Suppressor macrophage (primary cell): ENCODE measurements around the gene PCNA.

Source experiments
- DNase-seq, 4 experiments: peaks; one replicate each; pipeline ENCODE4 v3.0.0-alpha.2; 2020 to 2022
- total RNA-seq, 17 experiments: gene quantifications; one replicate each; lab custom pipeline; 2026; ENCODE audit warnings: mixed read lengths in 6 of 17, inconsistent platforms in 3 of 17; lab: John Stamatoyannopoulos, UW

Gene PCNA
- 25.5 to 179 (median 78.2) reads per million in 17 experiments for total RNA-seq

DNA sequence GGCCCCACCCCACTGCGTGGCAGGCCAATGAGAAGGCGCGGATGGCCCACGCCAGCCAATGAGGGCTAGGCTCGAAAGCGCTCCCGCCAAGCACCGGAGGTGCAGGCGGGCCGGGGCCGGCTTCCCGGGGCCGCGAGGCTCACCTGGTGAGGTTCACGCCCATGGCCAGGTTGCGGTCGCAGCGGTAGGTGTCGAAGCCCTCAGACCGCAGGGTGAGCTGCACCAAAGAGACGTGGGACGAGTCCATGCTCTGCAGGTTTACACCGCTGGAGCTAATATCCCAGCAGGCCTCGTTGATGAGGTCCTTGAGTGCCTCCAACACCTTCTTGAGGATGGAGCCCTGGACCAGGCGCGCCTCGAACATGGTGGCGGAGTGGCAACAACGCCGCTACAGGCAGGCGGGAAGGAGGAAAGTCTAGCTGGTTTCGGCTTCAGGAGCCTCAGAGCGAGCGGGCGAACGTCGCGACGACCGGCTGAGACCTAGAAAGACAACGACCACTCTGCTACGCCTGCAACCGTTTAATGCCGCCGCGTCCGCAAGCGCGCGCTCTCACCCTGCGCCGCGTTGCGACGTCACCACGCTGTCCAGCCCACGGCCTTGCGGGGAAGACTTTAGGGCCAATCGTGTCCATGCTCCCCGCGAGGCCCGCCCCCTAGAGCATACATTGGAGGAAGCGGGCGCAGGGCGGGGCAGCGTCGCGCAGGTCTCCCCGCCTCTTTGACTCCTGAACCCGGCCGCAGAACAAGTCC lies at the start of gene PCNA:
Gene PCNA (minus strand): TSS at position 524 of the 750 bp plus-strand sequence. CDS start 160 bp downstream, at position 364.
- peak; percentile 97 to 99 (median 98) for DNase-seq

DNA sequence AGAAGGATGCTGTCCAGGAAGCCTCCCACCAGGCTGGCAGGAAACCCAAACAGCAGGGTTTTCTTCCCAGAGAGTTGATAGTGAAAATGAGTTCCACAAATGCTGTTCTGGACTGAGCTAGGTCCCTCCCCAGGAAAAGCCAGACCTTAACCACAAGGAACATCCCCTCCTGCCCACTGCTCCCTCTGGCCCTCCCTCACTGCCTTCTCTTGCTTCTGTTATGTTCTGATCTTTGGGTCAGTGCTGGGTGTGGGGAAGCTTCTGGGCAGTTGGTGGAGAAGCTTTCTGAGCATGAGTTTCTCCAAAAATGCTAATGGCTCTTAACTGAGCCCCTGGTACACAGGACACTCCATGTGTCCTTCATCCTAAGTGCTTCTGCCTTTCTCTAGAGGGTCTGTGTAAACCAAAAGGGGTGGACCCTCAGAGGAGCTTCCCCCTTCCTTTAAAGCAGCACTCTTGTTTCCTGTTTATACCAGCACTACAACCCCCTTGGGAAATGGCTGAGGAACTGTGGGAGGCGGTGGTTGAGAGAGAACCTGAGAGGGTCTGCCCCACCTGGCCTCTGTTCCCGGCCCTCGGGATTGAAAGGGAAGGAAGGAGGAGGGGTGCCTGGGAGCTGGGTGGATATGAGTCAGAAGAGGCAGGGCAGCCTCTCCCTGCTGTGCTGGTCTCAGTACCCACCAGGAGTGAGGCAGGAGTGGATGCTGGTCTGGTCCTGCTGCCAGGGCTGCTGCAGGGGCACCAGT lies 49.1 kb upstream of the PCNA start:
- peak; percentile 43 to 67 (median 60) for DNase-seq

DNA sequence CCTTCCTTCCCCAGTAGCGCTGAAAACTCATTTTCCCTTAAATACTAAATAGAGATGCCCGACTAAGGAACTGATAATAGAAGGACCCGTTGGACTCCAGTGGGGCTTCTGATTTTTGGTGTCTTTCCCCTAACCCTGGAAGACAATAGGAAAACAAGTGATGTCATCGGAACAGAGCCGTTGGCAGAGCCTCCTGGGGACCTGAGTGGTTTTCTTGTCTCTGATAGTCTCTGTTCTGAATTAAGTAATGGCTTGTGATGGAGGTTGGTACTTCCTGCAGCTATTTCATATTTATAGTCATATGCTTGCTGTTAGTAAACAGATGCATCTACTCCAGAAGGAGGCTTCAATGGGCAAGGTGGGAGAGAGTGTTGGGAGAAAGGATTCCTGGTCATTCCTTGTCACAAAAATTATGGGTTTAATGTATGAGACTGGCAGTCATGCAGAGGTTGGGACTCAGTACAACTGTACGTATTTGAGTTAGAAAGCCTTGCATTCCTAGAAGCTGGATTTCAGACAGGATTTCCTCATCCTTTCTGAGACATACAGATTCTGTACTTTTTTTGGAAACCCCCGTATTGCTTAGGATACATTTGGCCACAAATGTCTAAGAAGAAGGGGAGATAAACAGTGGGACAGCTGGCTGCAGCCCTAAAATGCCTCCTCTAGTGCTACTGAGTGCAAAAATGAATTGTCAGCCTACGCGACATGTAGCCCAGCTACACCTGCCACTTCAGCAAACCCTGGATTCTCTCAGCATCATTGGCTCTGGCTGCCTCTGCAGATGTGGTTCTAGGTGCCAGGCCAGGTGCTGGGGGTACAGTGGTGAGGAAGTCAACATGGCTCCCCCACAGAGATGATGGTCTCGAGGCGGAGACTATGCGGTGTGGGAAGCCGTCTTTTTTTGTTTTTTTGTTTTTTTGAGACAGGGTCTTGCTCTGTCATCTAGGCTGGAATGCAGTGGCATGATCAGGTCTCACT lies 45.2 kb upstream of the PCNA start:
- DNase-seq, result no peak

DNA sequence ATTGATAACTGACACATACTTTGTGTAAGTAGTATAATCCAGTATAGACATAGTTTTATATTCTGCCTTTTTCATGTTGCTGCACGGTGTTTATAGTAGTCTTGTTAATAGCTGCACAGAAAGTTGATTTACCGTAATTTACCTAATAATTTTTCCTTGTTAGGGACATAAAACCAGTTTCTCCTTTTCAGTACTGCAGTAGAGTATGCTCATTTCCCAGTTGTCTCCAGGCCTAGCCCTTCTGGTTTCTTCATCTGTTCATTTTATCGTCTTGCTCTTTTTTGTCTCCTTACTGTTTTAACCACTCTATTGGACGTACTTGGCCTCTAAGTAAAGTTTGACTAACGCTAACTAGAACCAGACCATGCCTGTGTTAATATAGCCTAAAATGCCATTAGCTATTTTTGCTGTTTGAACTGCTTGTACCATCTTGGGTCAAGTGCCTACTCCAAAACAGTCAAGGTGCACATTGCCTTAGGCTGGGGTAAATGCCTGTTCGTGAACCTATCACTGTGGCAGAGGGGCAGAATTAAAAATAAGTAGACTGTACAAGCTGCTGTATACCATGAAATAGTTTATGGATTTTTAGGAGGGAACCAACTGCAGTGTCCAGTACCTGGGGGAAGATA lies 41.9 kb upstream of the PCNA start:
- DNase-seq, result no peak

DNA sequence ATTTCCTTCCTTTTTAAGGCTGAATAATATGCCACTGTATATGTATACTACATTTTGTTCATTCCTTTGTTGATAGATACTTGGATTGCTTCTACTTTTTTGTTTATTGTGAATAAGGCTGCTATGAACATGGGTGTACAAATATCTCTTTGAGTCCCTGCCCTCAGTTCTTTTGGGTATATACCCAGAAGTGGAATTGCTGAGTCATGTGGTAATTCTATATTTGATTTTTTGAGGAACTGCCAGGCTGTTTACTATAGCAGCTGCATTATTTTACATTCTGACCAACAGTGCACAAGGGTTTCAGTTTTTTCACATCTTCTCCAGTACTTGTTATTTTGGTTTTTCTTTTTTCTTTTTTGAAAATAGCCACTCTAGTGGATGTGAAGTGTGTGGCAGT lies 41.1 kb upstream of the PCNA start:
- peak in 2 of 4 experiments; percentile 61 to 65 for DNase-seq

DNA sequence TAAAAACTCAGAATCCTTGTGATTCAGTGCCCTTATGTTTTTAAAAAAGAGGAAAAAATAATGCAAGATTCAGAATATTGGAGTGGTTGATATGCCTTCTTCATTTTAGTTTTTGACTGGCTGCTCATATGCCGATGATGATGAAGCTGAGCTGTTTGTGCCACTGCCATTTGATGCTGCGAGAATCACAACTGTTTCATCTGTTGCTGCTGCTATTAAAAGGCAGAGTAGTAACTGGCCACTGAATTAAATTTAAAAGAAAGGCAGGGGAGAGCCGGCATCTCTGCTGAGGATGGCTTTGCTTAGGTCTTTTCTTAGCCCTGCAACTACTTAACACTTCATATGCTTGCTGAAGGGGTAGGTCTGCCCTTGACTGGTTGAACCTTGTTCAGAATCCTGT lies 40.2 kb upstream of the PCNA start:
- DNase-seq, result no peak

DNA sequence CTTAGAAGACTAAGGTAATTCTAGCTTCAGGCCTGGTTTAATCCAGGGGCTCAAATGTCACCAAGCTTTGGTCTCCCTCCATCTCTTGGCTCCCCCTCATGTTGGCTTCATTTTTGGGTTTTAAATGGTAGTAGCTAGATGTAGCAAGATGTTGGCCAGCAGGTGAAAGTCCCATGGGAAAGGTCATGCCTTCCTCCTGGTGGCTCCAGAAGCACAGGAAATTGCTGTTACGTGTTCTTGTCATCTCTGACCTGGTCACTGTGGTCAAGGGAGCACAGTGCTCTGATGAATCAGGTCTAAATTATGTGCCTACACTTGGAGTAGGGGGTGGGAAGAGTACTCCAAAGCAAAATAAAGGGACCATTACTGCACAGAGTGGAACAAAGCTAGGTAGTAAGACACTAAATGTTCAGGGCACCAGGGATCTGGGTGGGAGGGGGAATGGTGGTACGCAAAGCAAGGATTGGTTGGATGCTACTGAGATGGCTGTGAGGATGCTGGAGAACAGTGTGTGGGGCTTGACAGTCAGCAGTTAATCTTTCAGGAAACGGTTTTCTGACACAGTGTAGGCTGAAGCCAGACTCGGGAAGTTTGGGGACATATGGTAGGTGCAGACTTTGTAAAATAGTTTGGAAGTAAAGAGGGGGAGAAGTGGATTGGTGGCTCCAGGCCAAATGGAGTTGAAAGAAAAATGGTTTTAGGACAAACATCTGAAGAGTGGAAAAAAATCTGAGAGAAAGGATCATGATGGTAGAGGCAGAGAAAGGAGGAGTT lies 37.1 kb upstream of the PCNA start:
- DNase-seq, result no peak

DNA sequence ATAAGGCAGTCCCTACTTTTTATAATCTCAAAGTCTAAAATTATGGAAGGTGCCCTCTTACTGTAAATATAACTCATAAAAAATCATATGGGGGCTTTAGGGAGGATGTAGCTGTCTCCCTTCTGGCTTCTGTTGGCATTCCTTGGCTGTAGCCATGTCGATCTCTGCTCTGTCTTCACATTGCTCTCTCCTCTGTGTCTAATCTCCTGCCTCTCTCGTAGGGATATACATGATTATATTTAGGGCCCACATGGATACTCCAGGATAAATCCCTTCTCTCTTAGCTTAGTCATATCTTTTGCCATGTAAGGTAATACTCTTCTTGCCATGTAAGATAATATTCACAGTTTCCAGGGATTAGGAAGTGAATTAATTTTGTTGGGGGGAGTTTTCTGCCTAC lies 35.6 kb upstream of the PCNA start:
- DNase-seq, result no peak

DNA sequence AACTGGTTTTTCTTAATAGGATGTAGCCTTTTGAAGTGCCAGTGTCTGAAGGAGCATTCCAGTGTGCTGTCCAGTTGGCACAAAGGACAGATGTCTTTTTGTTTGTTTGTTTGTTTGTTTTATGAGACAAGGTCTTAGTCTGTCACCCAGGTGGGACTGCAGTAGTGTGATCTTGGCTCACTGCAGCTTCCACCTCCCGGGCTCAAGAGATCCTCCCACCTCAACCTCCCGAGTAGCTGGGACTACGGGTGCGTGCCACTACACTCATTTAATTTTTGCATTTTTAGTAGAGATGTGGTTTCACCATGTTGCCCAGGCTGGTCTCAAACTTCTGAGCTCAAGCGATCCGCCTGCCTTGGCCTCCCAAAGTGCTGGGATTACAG lies 34.8 kb upstream of the PCNA start:
- no peak for DNase-seq

DNA sequence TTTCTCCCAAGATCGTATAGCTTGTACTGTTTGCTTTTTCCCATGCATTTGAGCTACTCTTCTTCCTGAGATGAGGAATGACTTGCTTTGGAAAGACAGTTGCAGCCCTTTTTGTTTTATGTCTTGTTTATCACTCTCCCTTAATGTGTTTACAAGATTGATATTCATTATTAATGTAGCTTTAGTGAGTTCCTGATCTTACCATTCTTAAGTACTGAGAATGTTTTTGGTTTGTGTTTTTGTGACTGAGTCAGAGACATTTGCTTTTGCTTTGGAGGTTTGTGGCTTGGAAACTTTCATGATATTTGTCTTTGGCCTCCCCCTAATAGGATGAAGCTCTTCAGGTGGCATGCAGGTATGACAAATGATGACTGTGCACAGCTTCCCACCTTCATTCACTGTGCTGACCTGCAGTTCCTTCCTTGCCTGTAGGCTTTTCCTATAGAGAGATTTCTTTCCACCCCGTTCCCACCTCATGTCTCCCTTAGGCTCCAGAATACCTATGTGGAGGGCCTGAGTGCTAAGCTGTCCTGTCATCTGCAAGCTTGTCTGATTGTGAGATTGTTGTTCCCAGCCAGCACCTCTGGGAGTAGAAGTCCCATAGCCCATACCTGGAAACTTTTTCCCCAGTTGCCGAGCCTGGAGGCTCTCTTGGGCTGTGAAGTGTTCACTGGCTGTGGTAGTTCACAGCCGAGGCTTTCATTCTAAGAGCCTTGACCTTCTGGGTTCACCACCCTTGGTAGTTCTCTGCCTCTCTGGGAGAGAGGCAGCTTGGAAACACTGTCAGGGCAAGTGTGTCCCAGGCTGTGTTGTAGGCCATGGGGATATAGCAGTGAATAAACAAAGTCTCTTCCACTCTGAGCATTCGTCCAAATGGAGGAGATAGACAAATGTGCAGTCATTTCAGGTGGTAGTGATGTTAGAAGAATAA lies 34.1 kb upstream of the PCNA start:
- DNase-seq, result no peak

DNA sequence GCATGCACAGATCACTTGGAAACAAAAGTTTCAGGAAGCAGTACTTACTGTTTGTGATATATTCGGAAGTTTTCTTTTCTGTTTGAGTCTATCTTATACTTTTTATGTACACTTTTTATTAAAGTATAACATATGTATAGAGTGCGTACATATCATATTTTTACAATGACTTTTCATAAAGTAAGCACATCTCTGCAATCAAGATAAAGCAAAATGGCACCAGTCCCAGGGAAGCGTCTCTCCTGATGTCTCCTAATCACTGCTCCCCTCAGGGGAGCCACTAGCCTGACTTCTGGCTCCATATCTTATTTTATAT lies 33.4 kb upstream of the PCNA start:
- DNase-seq, result no peak

DNA sequence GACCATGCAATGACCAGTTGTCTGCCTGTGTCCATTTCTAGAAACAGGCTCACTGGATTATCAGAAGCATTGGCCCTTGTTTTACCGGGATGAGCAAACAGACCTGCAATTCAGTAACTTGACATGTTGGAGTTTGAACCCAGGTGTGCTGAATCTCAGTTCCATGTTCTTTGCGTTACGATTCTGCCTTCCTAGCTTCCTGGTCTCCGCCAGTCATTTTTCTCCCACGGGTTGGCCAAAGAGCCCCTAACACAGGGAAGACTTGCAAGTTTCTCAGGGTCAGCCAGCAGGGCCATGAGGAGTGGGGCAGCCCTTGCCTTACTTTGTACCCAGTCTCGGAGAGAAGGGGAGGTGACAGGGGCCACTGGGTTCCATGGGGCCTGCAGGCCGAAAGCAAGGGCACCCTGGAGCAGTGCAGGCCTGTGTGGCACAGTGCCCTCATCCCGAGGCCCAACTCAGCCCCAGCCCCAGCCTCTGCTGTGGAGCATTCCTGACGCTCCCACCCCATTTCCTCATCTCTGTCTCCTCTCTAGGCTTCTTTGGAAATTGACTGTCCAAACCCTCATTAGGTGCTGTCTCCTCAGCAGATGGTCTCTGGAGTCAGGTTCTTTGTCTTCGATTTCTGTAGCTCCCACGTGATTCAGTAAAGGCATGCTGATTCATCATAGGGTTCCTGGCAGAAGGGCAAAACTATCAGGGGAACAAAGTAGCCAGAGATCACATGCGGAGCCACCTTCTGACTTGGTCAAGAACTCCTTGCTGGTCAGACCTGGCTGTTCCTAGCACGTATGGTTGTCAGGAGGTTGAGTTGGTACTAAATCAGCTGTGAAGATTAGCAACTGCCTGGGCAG lies 30.7 kb upstream of the PCNA start:
- peak in 3 of 4 experiments; percentile 23 to 29 (median 28) for DNase-seq

DNA sequence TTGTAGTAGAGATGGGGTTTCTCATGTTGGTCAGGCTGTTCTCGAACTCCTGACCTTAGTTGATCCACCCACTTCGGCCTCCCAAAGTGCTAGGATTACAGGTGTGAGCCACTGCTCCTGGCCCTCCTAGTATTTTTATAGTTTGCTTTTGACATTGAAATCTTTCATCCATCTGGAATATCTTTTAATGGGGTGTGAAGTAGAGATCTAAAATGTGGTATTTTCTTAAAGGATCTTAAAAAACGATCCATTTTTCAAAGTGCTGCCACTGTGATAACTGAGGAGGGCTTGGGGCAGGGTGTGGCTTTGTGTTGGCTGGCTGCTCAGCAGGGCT lies 30.1 kb upstream of the PCNA start:
- DNase-seq, result no peak

DNA sequence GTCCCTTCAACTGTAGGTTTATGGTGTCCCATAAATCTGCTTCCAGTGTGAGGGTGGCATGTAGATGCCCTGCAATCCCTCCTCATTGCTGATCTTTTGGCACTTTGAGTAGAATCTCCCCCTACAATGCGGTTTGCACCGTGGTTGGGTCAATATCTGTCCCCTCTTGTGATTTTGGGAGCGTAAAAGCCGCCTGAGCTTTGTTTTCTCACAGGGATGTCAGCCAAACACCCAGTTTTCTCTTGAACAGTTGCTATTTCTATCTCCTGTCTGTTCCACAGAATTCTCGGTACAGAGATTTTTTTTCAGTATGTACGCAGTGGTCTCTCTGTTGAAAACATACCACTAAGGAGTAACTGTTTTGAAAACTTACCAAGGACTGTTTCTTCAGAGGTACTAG lies 28.8 kb upstream of the PCNA start:
- DNase-seq, result no peak

DNA sequence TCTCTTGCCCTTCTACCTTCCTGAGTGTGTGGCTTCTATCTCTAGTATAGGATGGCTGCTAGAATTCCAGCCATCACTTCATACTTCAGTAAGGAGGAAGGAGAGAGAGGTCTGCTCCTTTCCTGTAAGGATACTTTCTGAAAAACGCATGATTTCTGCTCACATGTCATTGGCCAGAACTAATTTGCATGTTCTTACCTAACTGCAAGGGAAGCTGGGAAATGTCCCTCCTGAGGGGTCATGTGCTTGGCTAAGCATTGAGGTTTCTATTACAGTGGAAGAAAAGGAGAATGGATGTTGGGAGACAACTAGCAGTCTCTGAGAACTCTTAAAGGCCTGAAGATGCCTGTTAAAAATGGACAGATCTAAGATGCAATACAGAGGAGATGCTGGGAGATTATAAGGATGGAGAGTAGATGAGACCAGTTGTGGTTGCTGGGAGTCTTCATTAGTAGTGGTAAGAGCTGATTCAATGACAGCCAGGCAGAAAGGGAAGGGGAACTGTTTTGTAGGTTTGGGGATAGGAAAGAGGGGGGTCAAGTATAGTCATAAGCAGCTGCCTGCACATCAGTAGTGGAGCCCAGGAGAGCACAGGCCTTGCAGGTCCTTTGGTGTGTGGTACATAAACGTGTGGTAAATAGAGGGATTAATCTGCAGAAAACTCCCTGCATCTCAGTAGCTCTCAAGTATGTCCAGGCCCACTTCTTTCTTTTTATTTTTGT lies 27.3 kb upstream of the PCNA start:
- DNase-seq, result peak; percentile 43 to 64 (median 53)

DNA sequence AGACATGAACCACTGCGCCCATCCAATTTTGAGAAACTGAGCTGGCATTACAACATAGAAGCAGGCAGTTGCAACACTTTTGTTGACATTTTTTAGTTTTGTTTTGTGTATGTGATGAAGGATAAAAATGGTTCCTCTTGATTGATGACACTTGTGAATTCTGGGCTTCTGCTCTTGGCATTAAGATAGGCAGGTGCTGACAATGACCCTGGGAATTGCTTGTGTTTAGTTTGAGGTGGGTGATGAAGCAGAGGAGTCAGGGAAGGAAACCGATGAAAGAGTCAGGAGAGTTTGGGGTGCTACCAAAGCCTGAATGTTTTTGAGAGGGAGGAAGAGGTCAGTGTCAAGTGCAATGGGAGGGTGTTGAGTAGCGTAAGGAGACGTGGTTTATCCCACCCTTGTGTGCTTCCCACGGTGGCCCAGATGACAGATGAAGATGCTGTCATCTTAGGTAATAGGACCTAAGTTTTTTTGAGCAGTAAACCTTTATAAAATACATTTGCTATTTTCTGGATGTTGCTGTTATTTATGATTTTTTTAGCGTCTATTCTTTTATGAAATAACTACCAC lies 26.4 kb upstream of the PCNA start:
- peak in 3 of 4 experiments; percentile 24 to 60 (median 46) for DNase-seq

DNA sequence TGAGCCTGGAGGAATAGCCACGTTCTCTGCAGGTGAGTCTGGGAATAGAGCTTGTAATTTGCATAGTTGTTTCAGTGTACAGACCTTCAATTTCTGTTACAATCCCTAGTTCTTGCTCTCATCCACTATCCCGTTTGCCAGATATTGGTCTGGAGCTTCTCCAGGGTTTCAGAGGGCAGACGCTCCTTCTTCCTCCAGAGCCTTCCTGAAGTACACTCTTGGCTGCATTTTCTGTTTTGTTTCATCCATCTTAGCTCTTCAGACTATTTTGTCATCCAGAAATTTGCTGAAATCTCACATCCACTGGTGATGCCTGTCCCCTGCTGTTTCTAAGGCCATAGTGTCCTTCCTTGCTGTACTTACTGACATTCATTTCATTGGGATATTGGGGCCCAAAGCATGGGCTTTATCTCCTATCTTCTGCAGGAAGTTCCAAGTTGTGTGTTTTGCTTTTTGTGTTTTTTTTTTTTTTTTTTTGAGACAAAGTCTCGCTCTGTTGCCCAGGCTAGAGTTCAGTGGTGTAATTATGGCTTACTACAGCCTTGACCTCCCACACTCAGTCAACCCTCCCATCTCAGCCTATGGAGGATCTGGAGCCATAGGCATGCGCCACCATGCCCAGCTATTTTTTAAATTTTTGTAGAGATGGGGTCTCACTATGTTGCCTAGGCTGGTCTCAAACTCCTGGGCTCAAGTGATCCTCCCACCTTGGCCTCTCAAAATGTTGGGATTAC lies 25.8 kb upstream of the PCNA start:
- peak in 3 of 4 experiments; percentile 36 to 50 (median 48) for DNase-seq

DNA sequence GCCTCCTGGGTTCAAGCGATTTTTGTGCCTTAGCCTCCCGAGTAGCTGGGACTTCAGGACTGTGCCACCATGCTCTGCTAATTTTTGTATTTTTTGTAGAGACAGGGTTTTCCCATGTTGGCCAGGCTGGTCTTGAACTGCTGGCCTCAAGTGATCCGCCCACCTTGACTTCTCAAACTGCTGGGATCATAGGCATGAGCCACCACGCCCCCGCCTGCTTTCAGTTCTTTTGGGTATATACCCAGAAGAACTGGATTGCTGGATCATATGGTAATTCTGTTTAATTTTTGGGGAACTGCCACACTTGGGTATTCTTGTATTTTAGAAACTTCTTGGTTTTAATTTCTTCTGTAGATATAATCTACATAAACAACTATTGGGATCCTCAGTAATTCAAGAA lies 24.1 kb upstream of the PCNA start:
- DNase-seq, result peak; percentile 41 to 76 (median 58)
